SK-N-SH (cell line): ENCODE measurements around the gene UGDH. TPM values are rescaled to one million over a fixed set of nuclear protein-coding genes. Genes with fewer than 3 reads are reported as not detected.

Experiments
- CTCF ChIA-PET: fragments of 300-600, 350-600 bp; formaldehyde crosslinking; extraction: SDS; loops from one replicate; lab custom pipeline; 2021; lab: Yijun Ruan, JAX
- POLR2A ChIA-PET: fragments of 350-600 bp; sonication (Branson Sonifier 250); formaldehyde crosslinking; extraction: SDS; loops from one replicate; lab custom pipeline; 2020; ENCODE audit warnings: antibody characterized with exemption, inconsistent platforms; lab: Yijun Ruan, JAX
- DNase-seq: peaks from one replicate; pipeline ENCODE4 v3.0.0; 2012
- H2AFZ ChIP-seq: fragments of 200-600 bp; sonication (generic); 2 replicates; pipeline ENCODE4 v1.8.1; 2016; ENCODE audit warnings: antibody characterized with exemption, mild to moderate bottlenecking, low read depth
- H3F3A ChIP-seq: fragments of 200-600 bp; sonication (generic); replicated peaks from 2 replicates; pipeline ENCODE3; 2016; ENCODE audit warnings: antibody characterized with exemption, mild to moderate bottlenecking; ENCODE audit not compliant: insufficient read depth
- H3K27ac ChIP-seq, 2 experiments: fragments of 200-500 bp in 1 of 2; fragments of 200-600 bp in 1 of 2; sonication (Bioruptor generic) in 1 of 2; sonication (generic), shearing (Covaris generic) in 1 of 2; 2 replicates each; pipeline versions ENCODE4 v1.5.1 to v1.6.1; 2014 to 2016; ENCODE audit warnings: low read depth in 2 of 2, inconsistent platforms in 1 of 2, low read length in 1 of 2, mild to moderate bottlenecking in 1 of 2, mixed read lengths in 1 of 2
- H3K27me3 ChIP-seq: fragments of 200-600 bp; sonication (generic), shearing (Covaris generic); 2 replicates; pipeline ENCODE4 v1.6.1; 2016; ENCODE audit warnings: mixed run types; ENCODE audit not compliant: insufficient read depth
- H3K36me3 ChIP-seq, 2 experiments: fragments of 200-500 bp in 1 of 2; fragments of 200-600 bp in 1 of 2; sonication (Bioruptor generic) in 1 of 2; sonication (generic) in 1 of 2; replicated peaks in 1 of 2; 2 replicates each; pipeline versions ENCODE3 to v1.5.1; 2014 to 2016; ENCODE audit warnings: low read length in 1 of 2, mild to moderate bottlenecking in 1 of 2; ENCODE audit not compliant: insufficient read depth in 2 of 2, control insufficient read depth in 1 of 2
- H3K4me1 ChIP-seq, 2 experiments: fragments of 200-500 bp in 1 of 2; fragments of 200-600 bp in 1 of 2; sonication (Bioruptor generic) in 1 of 2; sonication (generic), shearing (Covaris generic) in 1 of 2; 2 replicates each; pipeline versions ENCODE4 v1.5.1 to v1.6.1; 2014 to 2016; ENCODE audit warnings: low read depth in 1 of 2, low read length in 1 of 2, mixed run types in 1 of 2; ENCODE audit not compliant: insufficient read depth in 2 of 2, control insufficient read depth in 1 of 2
- H3K4me2 ChIP-seq: fragments of 200-600 bp; sonication (generic), shearing (Covaris generic); 2 replicates; pipeline ENCODE4 v1.6.1; 2017; ENCODE audit warnings: mixed run types
- H3K4me3 ChIP-seq, 2 experiments: fragments of 200-500 bp in 1 of 2; fragments of 200-600 bp in 1 of 2; sonication (Bioruptor generic) in 1 of 2; sonication (generic), shearing (Covaris generic) in 1 of 2; 2 replicates each; pipeline versions ENCODE4 v1.5.1 to v1.8.1; 2014 to 2016; ENCODE audit warnings: low read depth in 2 of 2, inconsistent platforms in 1 of 2, low read length in 1 of 2, mild to moderate bottlenecking in 1 of 2, mixed read lengths in 1 of 2, moderate library complexity in 1 of 2
- H3K79me2 ChIP-seq: fragments of 200-600 bp; sonication (generic); 2 replicates; pipeline ENCODE4 v1.8.1; 2017; ENCODE audit warnings: mild to moderate bottlenecking; ENCODE audit not compliant: insufficient read depth
- H3K9ac ChIP-seq: fragments of 200-600 bp; sonication (generic); 2 replicates; pipeline ENCODE4 v1.6.1; 2017; ENCODE audit warnings: mixed run types
- H3K9me2 ChIP-seq: fragments of 200-600 bp; sonication (generic); 2 replicates; pipeline ENCODE4 v1.6.1; 2017; ENCODE audit warnings: mixed run types
- H3K9me3 ChIP-seq: fragments of 200-600 bp; sonication (generic); 2 replicates; pipeline ENCODE4 v1.6.1; 2017; ENCODE audit warnings: mixed run types, mild to moderate bottlenecking, moderate library complexity
- H4K20me1 ChIP-seq: fragments of 200-600 bp; sonication (generic); 2 replicates; pipeline ENCODE4 v1.6.1; 2017; ENCODE audit warnings: mild to moderate bottlenecking, mixed run types; ENCODE audit not compliant: insufficient read depth
- ELF1 ChIP-seq: IDR thresholded peaks from 2 replicates; pipeline ENCODE4 v1.4.0; 2012
- EP300 ChIP-seq, 2 experiments: IDR thresholded peaks; 2 replicates each; pipeline versions ENCODE4 v1.4.0 to v1.6.1; 2012; ENCODE audit warnings: borderline replicate concordance in 1 of 2, low read depth in 1 of 2, low read length in 1 of 2
- FOSL2 ChIP-seq: IDR thresholded peaks from 2 replicates; pipeline ENCODE4 v1.4.0; 2012; ENCODE audit warnings: low read depth, mild to moderate bottlenecking, moderate library complexity, borderline replicate concordance
- FOXM1 ChIP-seq: IDR thresholded peaks from 2 replicates; pipeline ENCODE4 v1.4.0; 2012; ENCODE audit warnings: low read depth, mild to moderate bottlenecking
- GATA2 ChIP-seq: sonication (generic); formaldehyde crosslinking; IDR thresholded peaks from 2 replicates; pipeline ENCODE4 v1.5.0; 2020; ENCODE audit warnings: mild to moderate bottlenecking, missing genetic modification reagents
- JUND ChIP-seq: IDR thresholded peaks from 2 replicates; pipeline ENCODE4 v1.4.0; 2012
- NFIC ChIP-seq: IDR thresholded peaks from 2 replicates; pipeline ENCODE4 v1.4.0; 2012; ENCODE audit warnings: borderline replicate concordance
- REST ChIP-seq: IDR thresholded peaks from 2 replicates; pipeline ENCODE4 v1.6.1; 2012; ENCODE audit warnings: mild to moderate bottlenecking, low read depth, low read length, moderate library complexity
- RXRA ChIP-seq: IDR thresholded peaks from 2 replicates; pipeline ENCODE4 v1.4.0; 2012; ENCODE audit warnings: low read depth, mild to moderate bottlenecking, borderline replicate concordance
- SMC3 ChIP-seq: IDR thresholded peaks from 2 replicates; pipeline ENCODE4 v1.6.1; 2012; ENCODE audit warnings: low read depth, low read length, improper control_type of control experiment
- TCF12 ChIP-seq: IDR thresholded peaks from 2 replicates; pipeline ENCODE4 v1.4.0; 2012
- TEAD4 ChIP-seq: IDR thresholded peaks from 2 replicates; pipeline ENCODE4 v1.4.0; 2012; ENCODE audit warnings: mild to moderate bottlenecking, borderline replicate concordance; ENCODE audit not compliant: insufficient read depth
- polyA plus RNA-seq, 3 experiments: library from polyadenylated mRNA; depleted of rRNA; stranded (reverse); fragments of >200 nt; gene quantifications; 2 replicates each; pipeline ENCODE4 v1.2.3, GENCODE V29; 2012
- TF ChIP-seq, protein P1 (sequence below): IDR thresholded peaks from 2 replicates; pipeline ENCODE4; 2012
- TF ChIP-seq, protein P2 (sequence below): IDR thresholded peaks from 2 replicates; pipeline ENCODE4 v1.4.0; 2012; ENCODE audit warnings: low read depth, borderline replicate concordance
- TF ChIP-seq, protein P3 (sequence below): IDR thresholded peaks from 2 replicates; pipeline ENCODE4 v1.4.0; 2012; ENCODE audit warnings: low read depth
- TF ChIP-seq, protein P4 (sequence below): IDR thresholded peaks from 2 replicates; pipeline ENCODE4 v1.4.0; 2012; ENCODE audit warnings: low read depth, borderline replicate concordance
- TF ChIP-seq, protein P5 (sequence below): fragments of 200-600 bp; sonication (generic); IDR thresholded peaks from 2 replicates; pipeline ENCODE4 v1.6.1; 2017; ENCODE audit warnings: antibody characterized with exemption, mild to moderate bottlenecking, moderate library complexity

Gene UGDH
- polyA plus RNA-seq, 1 of the 3 experiments (the other 2 are of a cell fraction) = 41.6 TPM

DNA sequence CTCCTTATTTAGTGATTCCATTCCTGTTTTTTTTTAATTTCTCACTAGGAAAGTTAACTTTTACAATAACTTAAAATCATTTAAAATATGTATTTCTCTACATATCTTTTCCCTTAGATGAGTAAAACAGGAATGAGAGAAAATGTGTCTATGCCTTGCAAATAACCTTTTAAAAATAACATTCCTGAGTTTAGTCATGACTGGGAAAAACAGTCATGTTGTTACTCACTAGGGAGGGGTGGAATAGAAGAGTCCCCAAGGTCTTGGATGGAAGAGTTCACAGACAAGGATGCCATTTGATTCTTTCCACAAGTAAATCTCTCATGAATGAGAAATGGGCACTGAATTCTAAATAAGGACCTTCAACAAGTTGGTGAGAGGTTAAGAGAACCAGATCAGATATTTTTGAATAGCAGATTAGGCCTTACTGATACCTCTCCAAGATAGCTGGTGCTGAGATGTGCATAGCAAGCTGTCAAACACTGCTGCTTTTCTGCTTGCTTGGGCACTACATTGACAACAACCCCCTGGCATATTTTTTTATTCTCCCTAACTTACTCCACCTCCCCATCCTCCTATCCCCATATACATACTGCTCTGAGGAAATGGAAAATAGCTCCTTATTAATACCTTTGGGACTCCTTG lies 25.1 kb downstream of the UGDH start:
- Histone ChIP-seq H4K20me1 (no peaks in the 10 kb centered on the region; the same call in 1 of the 2 replicates), H3K4me2 (peak overlapping the region; percentile 55; the same call in 1 of the 2 replicates), H3K9ac (peak overlapping the region; percentile 56; the same call in 1 of the 2 replicates), H3K27ac (peak overlapping the region in 1 of 2 experiments; percentile 96; a peak in 2 of 4 replicates), H3K9me2 (no peaks in the 10 kb centered on the region), H3K36me3 (peaks cover 59 to 86% of the 10 kb centered on the region in 2 experiments), H2AFZ (no peak overlapping the region), H3K27me3 (no peaks in the 10 kb centered on the region), H3K79me2 (peaks cover 22% of the 10 kb centered on the region; the same call in 1 of the 2 replicates), H3F3A (peaks cover 61% of the 10 kb centered on the region), H3K4me3 (no peak overlapping the region), H3K4me1 (peaks cover 0 to 22% of the 10 kb centered on the region in 2 experiments; a peak in 2 of 4 replicates), H3K9me3 (no peaks in the 10 kb centered on the region)
- TF ChIP-seq, protein P1, sequence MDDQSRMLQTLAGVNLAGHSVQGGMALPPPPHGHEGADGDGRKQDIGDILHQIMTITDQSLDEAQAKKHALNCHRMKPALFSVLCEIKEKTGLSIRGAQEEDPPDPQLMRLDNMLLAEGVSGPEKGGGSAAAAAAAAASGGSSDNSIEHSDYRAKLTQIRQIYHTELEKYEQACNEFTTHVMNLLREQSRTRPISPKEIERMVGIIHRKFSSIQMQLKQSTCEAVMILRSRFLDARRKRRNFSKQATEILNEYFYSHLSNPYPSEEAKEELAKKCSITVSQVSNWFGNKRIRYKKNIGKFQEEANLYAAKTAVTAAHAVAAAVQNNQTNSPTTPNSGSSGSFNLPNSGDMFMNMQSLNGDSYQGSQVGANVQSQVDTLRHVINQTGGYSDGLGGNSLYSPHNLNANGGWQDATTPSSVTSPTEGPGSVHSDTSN = 0 out of 2 replicates have a peak, but pooled peaks have one; percentile 23
- TF ChIP-seq FOSL2 = peak; percentile 74
- TF ChIP-seq TEAD4 = peak; percentile 41; the same call in 1 of the 2 replicates
- peak in 1 of 2 experiments; percentile 34; a peak in 1 of 4 replicates for TF ChIP-seq EP300 (IDR thresholded peaks at IDR 0.05; ENCODE audit: borderline replicate concordance in 1 of 2, low read depth in 1 of 2, low read length in 1 of 2)
- TF ChIP-seq RXRA = peak; percentile 75; the same call in 1 of the 2 replicates
- TF ChIP-seq, protein P2, sequence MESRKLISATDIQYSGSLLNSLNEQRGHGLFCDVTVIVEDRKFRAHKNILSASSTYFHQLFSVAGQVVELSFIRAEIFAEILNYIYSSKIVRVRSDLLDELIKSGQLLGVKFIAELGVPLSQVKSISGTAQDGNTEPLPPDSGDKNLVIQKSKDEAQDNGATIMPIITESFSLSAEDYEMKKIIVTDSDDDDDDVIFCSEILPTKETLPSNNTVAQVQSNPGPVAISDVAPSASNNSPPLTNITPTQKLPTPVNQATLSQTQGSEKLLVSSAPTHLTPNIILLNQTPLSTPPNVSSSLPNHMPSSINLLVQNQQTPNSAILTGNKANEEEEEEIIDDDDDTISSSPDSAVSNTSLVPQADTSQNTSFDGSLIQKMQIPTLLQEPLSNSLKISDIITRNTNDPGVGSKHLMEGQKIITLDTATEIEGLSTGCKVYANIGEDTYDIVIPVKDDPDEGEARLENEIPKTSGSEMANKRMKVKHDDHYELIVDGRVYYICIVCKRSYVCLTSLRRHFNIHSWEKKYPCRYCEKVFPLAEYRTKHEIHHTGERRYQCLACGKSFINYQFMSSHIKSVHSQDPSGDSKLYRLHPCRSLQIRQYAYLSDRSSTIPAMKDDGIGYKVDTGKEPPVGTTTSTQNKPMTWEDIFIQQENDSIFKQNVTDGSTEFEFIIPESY = no peak
- peak; percentile 61 for TF ChIP-seq JUND
- TF ChIP-seq SMC3 = no peak
- peak; percentile 35; the same call in 1 of the 2 replicates for TF ChIP-seq FOXM1
- TF ChIP-seq TCF12 = peak; percentile 58; the same call in 1 of the 2 replicates
- TF ChIP-seq, protein P3, sequence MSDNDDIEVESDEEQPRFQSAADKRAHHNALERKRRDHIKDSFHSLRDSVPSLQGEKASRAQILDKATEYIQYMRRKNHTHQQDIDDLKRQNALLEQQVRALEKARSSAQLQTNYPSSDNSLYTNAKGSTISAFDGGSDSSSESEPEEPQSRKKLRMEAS = no peak
- TF ChIP-seq, protein P4, sequence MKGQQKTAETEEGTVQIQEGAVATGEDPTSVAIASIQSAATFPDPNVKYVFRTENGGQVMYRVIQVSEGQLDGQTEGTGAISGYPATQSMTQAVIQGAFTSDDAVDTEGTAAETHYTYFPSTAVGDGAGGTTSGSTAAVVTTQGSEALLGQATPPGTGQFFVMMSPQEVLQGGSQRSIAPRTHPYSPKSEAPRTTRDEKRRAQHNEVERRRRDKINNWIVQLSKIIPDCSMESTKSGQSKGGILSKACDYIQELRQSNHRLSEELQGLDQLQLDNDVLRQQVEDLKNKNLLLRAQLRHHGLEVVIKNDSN = no peak
- DNase-seq = no peak
- ChIA-PET POLR2A (no interaction called here), CTCF (no interaction called here)

DNA sequence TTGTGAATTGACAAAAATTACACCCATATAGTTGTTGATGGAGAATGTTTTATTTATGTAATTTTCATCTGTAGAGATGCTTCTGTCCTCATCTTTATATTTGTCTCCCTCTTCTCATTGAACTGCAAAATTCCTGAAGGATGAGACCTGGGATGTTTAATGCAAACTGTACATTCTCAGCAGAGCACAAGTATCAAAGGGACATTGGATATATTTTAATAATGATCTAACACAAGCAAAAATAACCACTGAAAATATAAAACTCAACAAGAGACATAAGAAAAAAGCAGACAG lies 28.6 kb downstream of the UGDH start:
- peaks cover 31 to 54% of the 10 kb centered on the region in 2 experiments for H3K36me3 ChIP-seq
- peaks cover 18% of the 10 kb centered on the region; the same call in 1 of the 2 replicates for H3K79me2 ChIP-seq
- H3F3A ChIP-seq = peaks cover 53% of the 10 kb centered on the region
- H3K4me1 ChIP-seq = peaks cover 0 to 15% of the 10 kb centered on the region in 2 experiments; a peak in 2 of 4 replicates
- H3K9me2 ChIP-seq = no peaks in the 10 kb centered on the region
- H3K4me2 ChIP-seq = no peak overlapping the region
- H2AFZ ChIP-seq = no peak overlapping the region
- POLR2A ChIA-PET = no interaction called here
- no peak overlapping the region for H3K27ac ChIP-seq
- no peaks in the 10 kb centered on the region for H3K9me3 ChIP-seq
- no peak overlapping the region for H3K4me3 ChIP-seq
- no peak for DNase-seq
- CTCF ChIA-PET = no interaction called here
- no peaks in the 10 kb centered on the region for H3K27me3 ChIP-seq
- no peak overlapping the region for H3K9ac ChIP-seq
- H4K20me1 ChIP-seq = no peaks in the 10 kb centered on the region; the same call in 1 of the 2 replicates
- no peak for TF ChIP-seq NFIC
- TF ChIP-seq ELF1 = no peak
- TF ChIP-seq, protein P5, sequence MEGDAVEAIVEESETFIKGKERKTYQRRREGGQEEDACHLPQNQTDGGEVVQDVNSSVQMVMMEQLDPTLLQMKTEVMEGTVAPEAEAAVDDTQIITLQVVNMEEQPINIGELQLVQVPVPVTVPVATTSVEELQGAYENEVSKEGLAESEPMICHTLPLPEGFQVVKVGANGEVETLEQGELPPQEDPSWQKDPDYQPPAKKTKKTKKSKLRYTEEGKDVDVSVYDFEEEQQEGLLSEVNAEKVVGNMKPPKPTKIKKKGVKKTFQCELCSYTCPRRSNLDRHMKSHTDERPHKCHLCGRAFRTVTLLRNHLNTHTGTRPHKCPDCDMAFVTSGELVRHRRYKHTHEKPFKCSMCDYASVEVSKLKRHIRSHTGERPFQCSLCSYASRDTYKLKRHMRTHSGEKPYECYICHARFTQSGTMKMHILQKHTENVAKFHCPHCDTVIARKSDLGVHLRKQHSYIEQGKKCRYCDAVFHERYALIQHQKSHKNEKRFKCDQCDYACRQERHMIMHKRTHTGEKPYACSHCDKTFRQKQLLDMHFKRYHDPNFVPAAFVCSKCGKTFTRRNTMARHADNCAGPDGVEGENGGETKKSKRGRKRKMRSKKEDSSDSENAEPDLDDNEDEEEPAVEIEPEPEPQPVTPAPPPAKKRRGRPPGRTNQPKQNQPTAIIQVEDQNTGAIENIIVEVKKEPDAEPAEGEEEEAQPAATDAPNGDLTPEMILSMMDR = no peak
- no peak for TF ChIP-seq REST
- TF ChIP-seq FOSL2 = no peak
- TF ChIP-seq TCF12 = no peak
- TF ChIP-seq, protein P4 = no peak
- TF ChIP-seq GATA2 (CRISPR knock-in tag) = no peak
